ENCODE data around the gene HADHB.

- TF ChIP-seq, protein P1, sequence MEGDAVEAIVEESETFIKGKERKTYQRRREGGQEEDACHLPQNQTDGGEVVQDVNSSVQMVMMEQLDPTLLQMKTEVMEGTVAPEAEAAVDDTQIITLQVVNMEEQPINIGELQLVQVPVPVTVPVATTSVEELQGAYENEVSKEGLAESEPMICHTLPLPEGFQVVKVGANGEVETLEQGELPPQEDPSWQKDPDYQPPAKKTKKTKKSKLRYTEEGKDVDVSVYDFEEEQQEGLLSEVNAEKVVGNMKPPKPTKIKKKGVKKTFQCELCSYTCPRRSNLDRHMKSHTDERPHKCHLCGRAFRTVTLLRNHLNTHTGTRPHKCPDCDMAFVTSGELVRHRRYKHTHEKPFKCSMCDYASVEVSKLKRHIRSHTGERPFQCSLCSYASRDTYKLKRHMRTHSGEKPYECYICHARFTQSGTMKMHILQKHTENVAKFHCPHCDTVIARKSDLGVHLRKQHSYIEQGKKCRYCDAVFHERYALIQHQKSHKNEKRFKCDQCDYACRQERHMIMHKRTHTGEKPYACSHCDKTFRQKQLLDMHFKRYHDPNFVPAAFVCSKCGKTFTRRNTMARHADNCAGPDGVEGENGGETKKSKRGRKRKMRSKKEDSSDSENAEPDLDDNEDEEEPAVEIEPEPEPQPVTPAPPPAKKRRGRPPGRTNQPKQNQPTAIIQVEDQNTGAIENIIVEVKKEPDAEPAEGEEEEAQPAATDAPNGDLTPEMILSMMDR (IDR thresholded peaks at IDR 0.05; ENCODE audit: insufficient read depth, low read length), result no peak
- TF ChIP-seq POLR2AphosphoS5 (IDR thresholded peaks at IDR 0.05; ENCODE audit: low read depth), result no peak
- TF ChIP-seq SPI1 (IDR thresholded peaks at IDR 0.05; ENCODE audit: borderline replicate concordance, low read depth), result no peak
- TF ChIP-seq GABPA (IDR thresholded peaks at IDR 0.05; ENCODE audit: low read depth), result no peak
- TF ChIP-seq, protein P2, sequence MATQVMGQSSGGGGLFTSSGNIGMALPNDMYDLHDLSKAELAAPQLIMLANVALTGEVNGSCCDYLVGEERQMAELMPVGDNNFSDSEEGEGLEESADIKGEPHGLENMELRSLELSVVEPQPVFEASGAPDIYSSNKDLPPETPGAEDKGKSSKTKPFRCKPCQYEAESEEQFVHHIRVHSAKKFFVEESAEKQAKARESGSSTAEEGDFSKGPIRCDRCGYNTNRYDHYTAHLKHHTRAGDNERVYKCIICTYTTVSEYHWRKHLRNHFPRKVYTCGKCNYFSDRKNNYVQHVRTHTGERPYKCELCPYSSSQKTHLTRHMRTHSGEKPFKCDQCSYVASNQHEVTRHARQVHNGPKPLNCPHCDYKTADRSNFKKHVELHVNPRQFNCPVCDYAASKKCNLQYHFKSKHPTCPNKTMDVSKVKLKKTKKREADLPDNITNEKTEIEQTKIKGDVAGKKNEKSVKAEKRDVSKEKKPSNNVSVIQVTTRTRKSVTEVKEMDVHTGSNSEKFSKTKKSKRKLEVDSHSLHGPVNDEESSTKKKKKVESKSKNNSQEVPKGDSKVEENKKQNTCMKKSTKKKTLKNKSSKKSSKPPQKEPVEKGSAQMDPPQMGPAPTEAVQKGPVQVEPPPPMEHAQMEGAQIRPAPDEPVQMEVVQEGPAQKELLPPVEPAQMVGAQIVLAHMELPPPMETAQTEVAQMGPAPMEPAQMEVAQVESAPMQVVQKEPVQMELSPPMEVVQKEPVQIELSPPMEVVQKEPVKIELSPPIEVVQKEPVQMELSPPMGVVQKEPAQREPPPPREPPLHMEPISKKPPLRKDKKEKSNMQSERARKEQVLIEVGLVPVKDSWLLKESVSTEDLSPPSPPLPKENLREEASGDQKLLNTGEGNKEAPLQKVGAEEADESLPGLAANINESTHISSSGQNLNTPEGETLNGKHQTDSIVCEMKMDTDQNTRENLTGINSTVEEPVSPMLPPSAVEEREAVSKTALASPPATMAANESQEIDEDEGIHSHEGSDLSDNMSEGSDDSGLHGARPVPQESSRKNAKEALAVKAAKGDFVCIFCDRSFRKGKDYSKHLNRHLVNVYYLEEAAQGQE (IDR thresholded peaks at IDR 0.05; ENCODE audit: insufficient replicate concordance, low read depth), result no peak
Measured at GRCh38 chr2:26335231-26335630, 90.5 kb downstream of the HADHB start.
